GM18517 (cell line): Measurements from ENCODE around the gene RPS6KA2.
A peak's percentile ranks its signal among the peaks of the same experiment; 100 is the strongest.
"Not testable (repeated sequence)": the region's sequence is repeated elsewhere in the genome, so short reads cannot be mapped to it uniquely, and the experiment has no call there.

Source experiments
- ATAC-seq: cut with Tn5 transposase; IDR thresholded peaks from one replicate; pipeline ENCODE4 v1.9.1; 2021; ENCODE audit warnings: mild to moderate bottlenecking, moderate library complexity; ENCODE audit not compliant: unreplicated experiment

The RPS6KA2 gene

GRCh38 chr6:166595061-166595780 lies 31.8 kb downstream of the RPS6KA2 start:
- ATAC-seq: no peak

DNA sequence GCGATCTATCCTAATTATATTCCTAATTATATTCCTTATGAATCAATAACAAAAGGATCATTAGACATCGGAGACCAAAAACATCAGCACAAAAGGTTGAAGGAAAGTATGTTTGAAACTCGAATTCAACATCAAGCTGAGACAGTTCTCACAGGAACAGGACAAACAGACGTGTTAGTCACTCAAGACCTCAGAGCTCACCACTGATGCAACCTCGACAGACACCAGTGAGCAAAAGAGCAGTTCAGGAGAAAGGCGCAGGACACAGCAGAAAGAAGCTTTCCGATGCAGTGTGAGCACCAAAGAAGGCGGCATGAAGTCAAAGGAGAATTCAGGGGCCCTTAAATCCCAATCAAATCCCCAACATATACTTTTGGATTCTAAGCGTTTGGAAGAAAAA lies 34.2 kb downstream of the RPS6KA2 start:
- ATAC-seq: no peak

- ATAC-seq: no peak
Measured at GRCh38 chr6:166591961-166592520, 35.0 kb downstream of the RPS6KA2 start.

- ATAC-seq: no peak
Measured at GRCh38 chr6:166591026-166591425, 36.0 kb downstream of the RPS6KA2 start.

DNA sequence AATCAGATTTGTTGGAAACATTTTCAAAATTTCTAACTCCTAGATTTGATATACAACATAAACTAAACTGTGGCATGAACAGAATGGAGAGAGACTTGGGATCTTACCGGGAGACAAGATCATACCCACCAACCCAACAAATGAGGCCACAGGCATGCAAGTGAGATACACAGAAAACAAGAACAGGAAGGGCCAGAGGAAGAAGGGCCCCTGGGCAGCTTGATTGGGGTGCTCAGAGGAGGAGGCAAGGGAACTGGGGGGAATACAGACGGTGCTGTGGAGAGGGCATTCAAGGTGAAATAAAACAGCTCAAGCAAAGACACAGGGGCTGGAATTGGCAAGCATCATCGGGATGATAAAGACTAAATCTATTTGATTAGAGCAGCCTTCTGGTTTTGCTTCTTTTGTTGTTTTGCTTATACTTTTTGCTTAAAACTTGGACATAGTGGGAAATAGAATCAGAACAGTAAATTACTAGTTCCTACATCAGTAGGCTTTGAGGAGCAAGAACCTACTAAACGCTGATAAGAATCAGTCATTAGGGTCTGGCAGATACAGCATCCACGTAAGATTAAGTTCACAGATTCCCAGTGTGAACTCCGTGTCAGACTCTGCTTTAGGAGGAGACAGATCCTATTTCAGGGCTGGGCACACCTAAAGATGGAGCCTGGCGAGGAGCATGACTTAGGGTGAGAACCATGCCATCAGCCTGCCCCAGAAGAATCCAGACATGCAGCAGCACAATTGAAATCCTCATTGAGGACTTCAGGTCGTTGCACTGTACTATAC lies 37.1 kb downstream of the RPS6KA2 start:
- ATAC-seq: no peak

DNA sequence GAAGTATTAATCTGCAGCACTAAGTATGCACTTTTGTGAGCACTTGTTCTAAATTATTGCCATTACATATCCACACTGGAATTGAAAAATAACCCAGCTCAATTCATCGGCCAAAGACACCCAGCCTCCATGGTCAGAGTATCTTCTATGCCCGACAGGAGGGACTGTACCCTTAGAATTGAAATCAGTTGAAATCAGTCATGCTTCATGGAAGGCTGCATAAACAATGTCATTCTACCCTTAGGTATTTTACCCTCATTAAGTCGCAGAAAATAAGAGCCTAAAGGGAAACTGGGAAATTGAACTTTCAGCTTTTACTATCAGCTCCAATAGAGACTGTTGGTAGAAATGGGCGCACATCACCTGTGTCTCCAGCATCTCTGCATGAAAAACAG lies 37.7 kb downstream of the RPS6KA2 start:
- ATAC-seq: peak; percentile 21

- ATAC-seq: peak; percentile 37
Measured at GRCh38 chr6:166588691-166589336, 38.2 kb downstream of the RPS6KA2 start.

DNA sequence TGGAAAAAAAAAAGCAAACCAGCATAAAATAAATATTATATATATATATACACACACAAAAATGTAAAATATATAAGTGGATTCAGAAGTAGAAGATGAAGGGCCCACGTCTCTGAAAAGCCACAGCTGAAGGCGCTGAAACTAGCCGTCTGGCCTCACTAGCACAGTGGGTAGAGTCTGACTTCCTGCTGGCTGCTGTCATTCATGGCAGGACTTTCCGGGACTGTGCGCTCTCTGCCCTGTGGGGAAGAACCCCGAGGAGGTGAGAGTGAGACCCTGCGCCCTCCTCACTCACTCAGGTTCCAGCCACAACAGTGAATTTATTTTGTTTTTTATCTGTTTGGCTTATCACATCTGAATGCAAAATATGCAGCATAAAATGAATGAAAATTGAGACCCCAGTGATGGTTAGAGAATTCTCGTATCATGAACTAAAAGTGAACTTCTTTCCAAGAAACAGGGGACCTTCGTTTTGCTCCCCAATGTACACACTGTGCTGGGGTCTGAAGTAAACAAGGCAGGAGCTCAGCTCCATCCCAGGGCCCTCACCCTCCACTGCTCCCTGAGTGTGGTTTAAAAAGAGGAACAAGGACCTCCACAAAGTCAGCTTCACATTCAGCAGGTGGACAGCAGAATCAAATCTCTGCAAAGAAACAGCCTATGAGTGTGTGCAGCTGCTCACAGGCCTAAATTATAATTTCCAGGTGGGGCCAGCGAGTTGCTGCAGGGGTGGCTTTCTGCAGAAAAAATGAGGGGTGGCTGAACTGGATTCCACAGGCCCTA lies 39.2 kb downstream of the RPS6KA2 start:
- peak; percentile 74 for ATAC-seq

DNA sequence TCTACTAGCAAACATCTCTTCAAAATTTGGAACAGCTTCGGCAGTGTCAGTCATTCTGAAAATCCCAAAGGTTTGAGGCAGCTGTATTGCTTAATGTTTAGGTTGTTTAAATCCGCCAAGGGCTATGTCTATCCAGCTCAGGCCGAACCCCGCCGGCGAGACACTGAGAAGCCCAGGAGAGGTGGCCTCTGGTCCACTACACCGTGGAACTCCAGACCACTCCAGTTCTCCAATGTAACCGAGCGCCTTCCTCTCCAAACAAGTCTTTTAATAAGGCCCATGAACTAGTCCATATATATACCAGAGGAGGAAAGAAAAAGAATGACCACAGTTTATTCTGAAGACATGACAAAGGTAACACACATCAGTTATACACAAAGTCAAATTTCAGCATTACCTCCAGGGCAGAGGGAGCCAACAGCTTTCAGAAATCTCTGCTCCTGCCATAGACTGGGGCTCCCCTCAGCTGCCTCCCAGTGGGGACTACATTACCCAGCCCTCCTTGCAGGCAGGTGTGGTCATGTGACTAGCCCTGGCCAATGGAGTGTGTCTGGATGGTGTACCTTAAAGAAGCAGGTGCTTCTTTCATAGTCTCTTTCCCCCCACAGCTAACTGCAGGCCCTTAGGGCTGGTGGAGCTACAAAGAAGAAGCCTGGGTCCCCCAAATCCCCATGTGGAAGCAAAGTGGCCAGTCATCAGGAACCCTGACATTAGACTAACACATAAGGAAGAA lies 40.5 kb downstream of the RPS6KA2 start, which contains the start of gene RAMACL:
RAMACL (minus strand) TSS at position 255 of the 733 bp plus-strand sequence; CDS start at position 54, 201 bp downstream.
- peak; percentile 72 for ATAC-seq

- no peak for ATAC-seq
Measured at GRCh38 chr6:166584853-166585429, 42.1 kb downstream of the RPS6KA2 start.

DNA sequence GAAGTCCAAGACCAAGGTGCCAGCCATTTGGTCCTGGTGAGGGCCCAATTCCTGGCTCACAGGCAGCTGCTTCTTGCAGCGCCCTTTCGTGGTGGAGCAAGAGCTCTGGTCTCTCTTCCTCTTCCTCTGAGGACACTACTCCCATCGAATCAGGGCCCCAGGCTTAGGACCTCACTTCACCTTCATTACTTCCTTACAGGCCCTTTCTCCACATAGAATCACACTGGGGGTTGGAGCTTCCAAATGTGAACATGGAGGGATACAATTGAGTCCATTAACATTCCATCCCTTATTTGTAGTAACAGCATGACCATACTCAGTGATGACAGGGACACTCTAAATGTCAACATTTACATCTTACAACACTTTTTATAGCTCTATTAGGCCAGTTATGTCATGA lies 42.9 kb downstream of the RPS6KA2 start:
- ATAC-seq: no peak

DNA sequence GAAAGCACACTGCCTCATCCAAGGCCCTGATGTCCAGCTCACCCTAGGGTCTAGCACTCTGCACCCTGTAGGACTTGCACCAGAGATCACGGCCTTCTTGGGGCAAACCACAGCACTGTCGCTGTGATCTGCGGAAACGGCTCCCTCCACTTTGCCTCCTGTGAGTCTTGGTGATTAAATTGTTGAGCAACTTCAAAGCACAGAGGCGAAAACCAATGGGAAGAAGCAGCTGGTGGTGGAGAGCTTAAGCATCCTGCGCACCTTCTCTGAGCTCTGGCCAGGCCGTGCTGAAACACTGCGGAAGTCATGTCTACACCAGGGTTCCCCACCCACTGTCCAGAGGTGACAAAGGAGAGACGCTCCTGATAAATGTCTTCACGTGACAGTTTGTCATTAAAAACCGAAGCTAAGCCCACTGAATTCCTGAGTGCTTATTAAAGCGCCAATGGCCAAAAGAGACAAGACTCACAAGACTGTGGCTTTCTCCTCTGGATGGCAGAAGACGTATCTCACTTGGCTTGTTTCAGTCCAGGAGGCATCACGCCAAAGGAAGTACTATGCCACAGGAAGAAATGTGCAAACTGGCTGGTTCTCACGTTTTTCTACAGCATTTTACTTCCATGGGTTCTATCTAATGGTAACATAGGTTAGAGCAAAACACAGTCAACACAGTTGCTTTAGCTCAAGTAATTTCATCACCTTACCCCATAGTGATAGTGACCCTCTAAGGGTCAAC lies 43.7 kb downstream of the RPS6KA2 start:
- no peak for ATAC-seq

DNA sequence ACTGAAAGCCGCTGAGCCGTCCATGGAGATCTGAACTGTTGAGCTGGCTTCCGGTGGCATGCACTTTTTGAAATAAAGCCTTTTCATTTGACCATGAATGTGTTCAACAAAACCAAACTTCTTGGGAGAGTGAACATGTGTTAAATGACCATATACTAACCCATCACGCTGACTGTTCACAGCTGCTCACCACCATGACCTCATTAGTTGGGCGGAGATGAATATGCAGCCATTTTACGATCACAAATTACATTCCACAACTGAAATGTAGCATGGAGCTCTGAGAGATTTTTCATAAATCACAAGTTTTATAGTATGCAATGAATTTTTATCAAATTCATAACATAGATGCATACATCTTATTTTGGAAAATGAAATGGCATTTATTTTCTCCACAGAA lies 44.8 kb downstream of the RPS6KA2 start:
- ATAC-seq: no peak

- ATAC-seq: not testable (repeated sequence)
Measured at GRCh38 chr6:166581801-166582200, 45.2 kb downstream of the RPS6KA2 start.

GRCh38 chr6:166581091-166581511 lies 46.0 kb downstream of the RPS6KA2 start:
- no peak for ATAC-seq

- no peak for ATAC-seq
Measured at GRCh38 chr6:166580076-166581050, 46.7 kb downstream of the RPS6KA2 start.

GRCh38 chr6:166579237-166579850 lies 47.7 kb downstream of the RPS6KA2 start:
- no peak for ATAC-seq
